GM12892 (cell line): ENCODE measurements around the gene IGF2BP3.

Source experiments
- POLR2A ChIP-seq: IDR thresholded peaks from 2 replicates; pipeline ENCODE4 v1.6.1; 2011; ENCODE audit warnings: low read depth, low read length, control low read depth
- POLR2AphosphoS5 ChIP-seq: IDR thresholded peaks from 2 replicates; pipeline ENCODE4 v1.6.1; 2011; ENCODE audit warnings: low read depth, low read length, control low read depth
- TAF1 ChIP-seq: IDR thresholded peaks from 2 replicates; pipeline ENCODE4 v1.6.1; 2011; ENCODE audit warnings: low read depth, mild to moderate bottlenecking, control low read depth, low read length, borderline replicate concordance

GRCh38 chr7:23346316-23346715 lies 124.0 kb downstream of the IGF2BP3 start:
- TF ChIP-seq POLR2A: no peak
- no peak for TF ChIP-seq POLR2AphosphoS5
- TF ChIP-seq TAF1: no peak
